NT2/D1 (cell line): ENCODE results near the gene PPP1R1A.

Source experiments
- DNase-seq: peaks from one replicate; pipeline ENCODE4 v3.0.0-alpha.2; 2011; ENCODE audit warnings: low read depth, low spot score
- H3K27me3 ChIP-seq: 2 replicates; pipeline ENCODE4 v1.6.0; 2011; ENCODE audit warnings: mild to moderate bottlenecking; ENCODE audit not compliant: insufficient read length, insufficient read depth
- H3K36me3 ChIP-seq: 2 replicates; pipeline ENCODE4 v1.6.1; 2011; ENCODE audit warnings: mild to moderate bottlenecking, low read length, mixed read lengths; ENCODE audit not compliant: insufficient read depth, insufficient read length
- H3K4me1 ChIP-seq: 2 replicates; pipeline ENCODE4 v1.5.1; 2011; ENCODE audit not compliant: insufficient read depth, insufficient read length
- H3K4me3 ChIP-seq: 2 replicates; pipeline ENCODE4 v1.5.1; 2011; ENCODE audit warnings: low read depth; ENCODE audit not compliant: insufficient read length
- H3K9ac ChIP-seq: 2 replicates; pipeline ENCODE4 v1.6.0; 2011; ENCODE audit warnings: low read depth; ENCODE audit not compliant: insufficient read length
- H3K9me3 ChIP-seq: 2 replicates; pipeline ENCODE4 v1.5.1; 2011; ENCODE audit warnings: mild to moderate bottlenecking, low read length; ENCODE audit not compliant: insufficient read depth
- SUZ12 ChIP-seq: IDR thresholded peaks from 2 replicates; pipeline ENCODE4 v1.6.1; 2011; ENCODE audit not compliant: insufficient read length, insufficient read depth; ENCODE audit errors: extremely low read depth
- YY1 ChIP-seq: IDR thresholded peaks from 2 replicates; pipeline ENCODE4 v1.6.1; 2011; ENCODE audit not compliant: insufficient read length, insufficient read depth
- ZNF274 ChIP-seq: IDR thresholded peaks from 2 replicates; pipeline ENCODE4 v1.6.1; 2011; ENCODE audit warnings: mild to moderate bottlenecking, low read depth, low read length

The PPP1R1A gene

GRCh38 chr12:54584128-54584527 lies 4.3 kb downstream of the PPP1R1A start:
- no peak for TF ChIP-seq SUZ12
- no peak for TF ChIP-seq YY1
- TF ChIP-seq ZNF274: no peak
- no peak overlapping the region for H3K9ac ChIP-seq
- no peak overlapping the region for H3K4me3 ChIP-seq
- H3K9me3 ChIP-seq: no peaks in the 10 kb centered on the region
- no peaks in the 10 kb centered on the region for H3K36me3 ChIP-seq
- H3K27me3 ChIP-seq: peaks cover 7% of the 10 kb centered on the region
- no peak for DNase-seq
- H3K4me1 ChIP-seq: peaks cover 29% of the 10 kb centered on the region

- TF ChIP-seq YY1: no peak
- TF ChIP-seq ZNF274: no peak
- no peak for TF ChIP-seq SUZ12
- Histone ChIP-seq H3K4me3 (no peak overlapping the region), H3K4me1 (peaks cover 26% of the 10 kb centered on the region), H3K9ac (no peak overlapping the region), H3K36me3 (no peaks in the 10 kb centered on the region), H3K27me3 (peaks cover 4% of the 10 kb centered on the region), H3K9me3 (no peaks in the 10 kb centered on the region)
- DNase-seq: no peak
These were observed 4.7 kb downstream of the PPP1R1A start for GRCh38 chr12:54583726-54584125.

DNA sequence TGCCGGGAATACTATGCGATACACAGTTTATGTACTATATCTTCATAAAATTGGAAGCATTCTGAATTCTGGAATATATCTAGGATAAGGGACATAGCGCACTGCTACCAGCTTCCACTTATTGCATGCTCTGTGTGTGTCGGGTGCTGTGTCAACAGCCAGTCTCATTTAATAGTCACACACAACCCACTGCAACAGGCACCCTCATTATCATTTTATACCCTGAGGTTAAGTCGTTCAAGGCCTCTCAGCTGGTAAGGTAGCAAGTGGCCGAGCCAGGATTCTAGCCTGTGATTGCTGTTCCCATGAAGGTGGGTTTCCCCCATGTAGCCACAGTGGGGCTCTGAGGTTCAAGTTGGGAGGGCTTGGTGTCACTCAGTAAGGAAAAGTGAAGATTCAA lies 7.0 kb downstream of the PPP1R1A start:
- no peak for TF ChIP-seq ZNF274
- TF ChIP-seq SUZ12: no peak
- no peak for TF ChIP-seq YY1
- Histone ChIP-seq H3K36me3 (peaks cover 3% of the 10 kb centered on the region), H3K27me3 (no peaks in the 10 kb centered on the region), H3K4me3 (no peak overlapping the region), H3K9ac (no peak overlapping the region), H3K9me3 (no peaks in the 10 kb centered on the region), H3K4me1 (peaks cover 18% of the 10 kb centered on the region)
- no peak for DNase-seq

- H3K9ac ChIP-seq: no peak overlapping the region
- no peak overlapping the region for H3K4me3 ChIP-seq
- peak; percentile 74 for DNase-seq
- TF ChIP-seq ZNF274 (no peak), SUZ12 (no peak), YY1 (no peak)
- peaks cover 3% of the 10 kb centered on the region for H3K36me3 ChIP-seq
- no peaks in the 10 kb centered on the region for H3K9me3 ChIP-seq
- peaks cover 15% of the 10 kb centered on the region for H3K4me1 ChIP-seq
- no peaks in the 10 kb centered on the region for H3K27me3 ChIP-seq
These were observed 8.6 kb downstream of the PPP1R1A start for GRCh38 chr12:54579696-54580333.

DNA sequence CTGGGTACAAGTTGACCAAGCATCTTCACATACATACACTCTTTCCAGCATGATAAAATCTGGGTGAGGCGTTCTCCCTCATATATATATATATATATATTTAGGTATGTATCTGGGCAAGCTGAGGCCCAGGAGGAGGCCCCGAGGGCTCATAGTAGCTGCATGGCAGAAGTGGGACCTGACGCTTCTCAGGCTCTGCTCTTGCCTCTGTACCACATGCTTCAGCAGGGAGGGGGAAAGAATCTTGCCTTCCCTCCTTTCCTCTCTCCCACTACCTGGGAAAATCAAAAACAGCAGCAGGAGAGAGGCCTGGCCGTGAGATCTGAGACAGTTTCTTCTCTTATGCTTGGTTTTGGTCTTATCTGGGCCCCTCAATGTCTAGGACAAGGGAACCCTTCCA lies 9.2 kb downstream of the PPP1R1A start:
- TF ChIP-seq ZNF274 (no peak), YY1 (no peak), SUZ12 (no peak)
- no peaks in the 10 kb centered on the region for H3K27me3 ChIP-seq

GRCh38 chr12:54578778-54579177 lies 9.7 kb downstream of the PPP1R1A start:
- H3K4me3 ChIP-seq: no peak overlapping the region
- peaks cover 10% of the 10 kb centered on the region for H3K4me1 ChIP-seq
- H3K9me3 ChIP-seq: no peaks in the 10 kb centered on the region
- peaks cover 3% of the 10 kb centered on the region for H3K36me3 ChIP-seq
- H3K27me3 ChIP-seq: no peaks in the 10 kb centered on the region
- DNase-seq: no peak
- H3K9ac ChIP-seq: no peak overlapping the region
- no peak for TF ChIP-seq SUZ12
- TF ChIP-seq ZNF274: no peak
- TF ChIP-seq YY1: no peak

More for the DNA sequence above, 9.2 kb downstream of the PPP1R1A start:
- H3K9ac ChIP-seq: no peak overlapping the region
- no peak overlapping the region for H3K4me3 ChIP-seq
- H3K9me3 ChIP-seq: no peaks in the 10 kb centered on the region
- peaks cover 3% of the 10 kb centered on the region for H3K36me3 ChIP-seq
- DNase-seq: no peak
- H3K4me1 ChIP-seq: peaks cover 15% of the 10 kb centered on the region

DNA sequence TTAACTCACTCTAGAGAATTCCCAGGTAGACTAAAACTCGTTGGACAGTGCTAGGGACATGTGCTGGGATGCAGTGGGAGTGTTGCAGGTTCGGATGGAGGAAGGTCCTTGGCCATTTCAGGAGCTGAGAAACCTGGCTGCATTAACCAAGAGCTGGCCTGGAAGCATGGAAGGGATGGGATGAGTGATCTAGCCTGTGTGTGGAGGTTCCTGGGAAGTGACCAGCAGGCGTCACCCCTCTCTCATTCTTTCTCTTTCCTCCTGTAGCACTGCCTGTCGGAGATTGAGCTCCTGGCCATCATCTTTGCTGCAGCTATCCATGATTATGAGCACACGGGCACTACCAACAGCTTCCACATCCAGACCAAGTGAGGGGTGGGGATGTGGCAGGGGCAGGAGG lies 15.6 kb downstream of the PPP1R1A start:
- H3K36me3 ChIP-seq: peaks cover 6% of the 10 kb centered on the region
- no peak overlapping the region for H3K4me3 ChIP-seq
- no peak for DNase-seq
- TF ChIP-seq ZNF274 (no peak), YY1 (no peak), SUZ12 (no peak)
- H3K4me1 ChIP-seq: peaks cover 9% of the 10 kb centered on the region
- no peak overlapping the region for H3K9ac ChIP-seq
- H3K27me3 ChIP-seq: no peaks in the 10 kb centered on the region
- no peaks in the 10 kb centered on the region for H3K9me3 ChIP-seq
